ENCODE data around the gene GNPTAB. TPM values are rescaled to one million over a fixed set of nuclear protein-coding genes. Genes with fewer than 3 reads are reported as not detected.

Gene GNPTAB
- total and polyA plus RNA-seq, 2 of the 13 experiments (the other 11 are each of a cell fraction or from before 2014, with no cell fraction given), result 13.6 to 19.4 TPM

DNA sequence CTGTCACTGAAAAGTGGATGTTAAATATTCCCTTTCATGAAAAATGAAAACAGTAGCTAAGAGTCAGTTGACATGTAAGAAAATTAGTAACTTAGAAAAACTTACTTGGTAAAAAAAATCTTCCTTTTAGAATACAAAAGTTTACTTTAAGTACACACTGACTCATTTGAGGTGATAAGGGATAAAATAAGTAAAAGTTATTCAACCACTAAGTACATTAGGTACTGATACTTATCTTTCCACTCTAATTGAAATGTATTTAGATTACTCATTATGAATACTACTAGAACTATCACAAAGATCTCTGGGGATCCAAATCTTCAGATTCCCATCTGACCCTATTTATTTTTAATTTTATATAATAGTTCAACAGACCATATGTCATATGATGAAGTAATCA, 103.7 kb downstream of the GNPTAB start:
- Histone ChIP-seq H3K4me2 (ENCODE audit: low read depth, low read length) (no peak overlapping the region), H3K9me3 (ENCODE audit: low read length) (no peaks in the 10 kb centered on the region), H2AFZ (ENCODE audit: low read length) (no peak overlapping the region), H3K36me3 (replicated peaks in 1 of 2; ENCODE audit: control insufficient read depth in 1 of 2, insufficient read depth in 2 of 2, low read length in 2 of 2) (peaks cover 2 to 55% of the 10 kb centered on the region in 2 experiments), H3K4me1 (ENCODE audit: insufficient read depth, low read length) (no peaks in the 10 kb centered on the region), H3K4me3 (replicated peaks in 1 of 3; ENCODE audit: insufficient read depth in 1 of 3, low read depth in 2 of 3, low read length in 3 of 3) (no peak overlapping the region), H3K9ac (ENCODE audit: insufficient read depth, low read depth, low read length) (no peak overlapping the region), H3K27ac (ENCODE audit: extremely low read length, insufficient read depth, low read length) (no peak overlapping the region), H3K79me2 (ENCODE audit: insufficient read depth, low read length) (no peaks in the 10 kb centered on the region), H4K20me1 (ENCODE audit: insufficient read depth, low read length) (no peaks in the 10 kb centered on the region), H3K27me3 (ENCODE audit: control insufficient read depth in 1 of 2, insufficient read depth in 2 of 2, low read length in 2 of 2) (no peaks in the 10 kb centered on the region)
- FAIRE-seq (no peak), ATAC-seq (no peak), DNase-seq (ENCODE audit: low spot score) (no peak)
- BruUV-seq (replicated peaks), result no TSS peak
- CTCF ChIA-PET (ENCODE audit: low intra/inter-chr PET ratio, low total read pairs), result no interaction called here
- in situ Hi-C loops (cut with HindIII; ENCODE audit: extremely low pct_ligation_motif_present, low pct_unique_long_range_greater_than_20kb), result no loop called here
- intact Hi-C loops (cut with micrococcal nuclease; ENCODE audit: unreplicated experiment), result no loop called here
- POLR2A ChIA-PET, result no interaction called here
- no peak for TF ChIP-seq ZSCAN22 (CRISPR knock-in tag; IDR thresholded peaks at IDR 0.05)
- no peak for TF ChIP-seq ZNF253 (CRISPR knock-in tag; IDR thresholded peaks at IDR 0.05; ENCODE audit: borderline replicate concordance)
- TF ChIP-seq, protein P1, sequence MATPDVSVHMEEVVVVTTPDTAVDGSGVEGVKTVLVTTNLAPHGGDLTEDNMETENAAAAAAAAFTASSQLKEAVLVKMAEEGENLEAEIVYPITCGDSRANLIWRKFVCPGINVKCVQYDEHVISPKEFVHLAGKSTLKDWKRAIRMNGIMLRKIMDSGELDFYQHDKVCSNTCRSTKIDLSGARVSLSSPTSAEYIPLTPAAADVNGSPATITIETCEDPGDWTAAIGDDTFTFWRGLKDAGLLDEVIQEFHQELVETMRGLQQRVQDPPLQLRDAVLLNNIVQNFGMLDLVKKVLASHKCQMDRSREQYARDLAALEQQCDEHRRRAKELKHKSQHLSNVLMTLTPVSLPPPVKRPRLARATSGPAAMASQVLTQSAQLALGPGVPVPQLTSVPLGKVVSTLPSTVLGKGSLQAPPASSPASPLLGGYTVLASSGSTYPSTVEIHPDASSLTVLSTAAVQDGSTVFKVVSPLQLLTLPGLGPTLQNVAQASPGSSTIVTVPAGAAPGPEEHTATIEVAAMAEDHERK (CRISPR knock-in tag; IDR thresholded peaks at IDR 0.05; ENCODE audit: low read depth), result no peak
- TF ChIP-seq HNRNPLL (IDR thresholded peaks at IDR 0.05; ENCODE audit: low read depth, low read length, poor library complexity, severe bottlenecking), result no peak
- TF ChIP-seq DPF2 (CRISPR knock-in tag; IDR thresholded peaks at IDR 0.05; ENCODE audit: borderline replicate concordance, low read depth), result no peak
- no peak for TF ChIP-seq KLF16 (CRISPR knock-in tag; IDR thresholded peaks at IDR 0.05)
- TF ChIP-seq SRF (IDR thresholded peaks at IDR 0.05; ENCODE audit: low read depth, low read length), result no peak
- no peak for TF ChIP-seq ZFX (CRISPR knock-in tag; IDR thresholded peaks at IDR 0.05; ENCODE audit: low read depth)
- TF ChIP-seq USF2 (IDR thresholded peaks at IDR 0.05; ENCODE audit: low read depth, low read length), result no peak
- TF ChIP-seq USF2 (CRISPR knock-in tag; IDR thresholded peaks at IDR 0.05; ENCODE audit: borderline replicate concordance), result no peak
- no peak for TF ChIP-seq GABPB1 (CRISPR knock-in tag; IDR thresholded peaks at IDR 0.05)
- TF ChIP-seq NFYB (CRISPR knock-in tag; IDR thresholded peaks at IDR 0.05), result no peak
